DND-41 (cell line): ENCODE results near the gene CTDP1.

Experiments
- CTCF ChIP-seq: IDR thresholded peaks from 2 replicates; pipeline ENCODE4 v1.5.1; 2012; ENCODE audit warnings: borderline replicate concordance, low read length, moderate library complexity, mild to moderate bottlenecking; ENCODE audit not compliant: poor library complexity, severe bottlenecking; ENCODE audit errors: extremely low read depth
- EZH2 ChIP-seq: IDR thresholded peaks from 3 replicates; pipeline ENCODE4 v1.6.1; 2012; ENCODE audit warnings: borderline replicate concordance, low read depth, mild to moderate bottlenecking, moderate library complexity, low read length, inconsistent platforms; ENCODE audit not compliant: severe bottlenecking

- TF ChIP-seq CTCF: no peak
- no peak for TF ChIP-seq EZH2
Observed at GRCh38 chr18:79789901-79790890, 110.6 kb downstream of the CTDP1 start.
